GM12873 (cell line): ENCODE data around the gene CLCNKB.

Experiments
- CTCF ChIP-seq: IDR thresholded peaks from 2 replicates; pipeline ENCODE4 v1.5.1; 2012; ENCODE audit warnings: low read depth, mild to moderate bottlenecking, moderate library complexity, low read length, control low read depth; ENCODE audit not compliant: insufficient read depth; ENCODE audit errors: missing control alignments

The CLCNKB gene

GRCh38 chr1:16088996-16089395 lies 45.4 kb downstream of the CLCNKB start:
- no peak for TF ChIP-seq CTCF

- no peak for TF ChIP-seq CTCF
Measured at GRCh38 chr1:16090076-16090826, 46.7 kb downstream of the CLCNKB start.

- TF ChIP-seq CTCF, result no peak
Measured at GRCh38 chr1:16091296-16091695, 47.7 kb downstream of the CLCNKB start.

- no peak for TF ChIP-seq CTCF
Measured at GRCh38 chr1:16092097-16092922, 48.7 kb downstream of the CLCNKB start.

- TF ChIP-seq CTCF, result no peak
Measured at GRCh38 chr1:16092923-16093511, 49.4 kb downstream of the CLCNKB start.

GRCh38 chr1:16093611-16094010 lies 50.0 kb downstream of the CLCNKB start:
- no peak for TF ChIP-seq CTCF
